GM12874 (cell line): ENCODE measurements around the gene PROSER2.

Source experiments
- CTCF ChIP-seq: IDR thresholded peaks from 2 replicates; pipeline ENCODE4 v1.5.1; 2011; ENCODE audit warnings: low read depth, mild to moderate bottlenecking, control low read depth, low read length, moderate library complexity; ENCODE audit not compliant: insufficient read depth

PROSER2 gene

GRCh38 chr10:11823122-11823988 is at the start of gene PROSER2:
PROSER2 (plus strand) TSS chr10:11823356; CDS start chr10:11852078, 28,722 bp downstream.
- no peak for TF ChIP-seq CTCF

GRCh38 chr10:11773761-11774441 is 49.3 kb upstream of the PROSER2 start:
- TF ChIP-seq CTCF, result no peak

GRCh38 chr10:11775412-11775811 is 47.7 kb upstream of the PROSER2 start:
- TF ChIP-seq CTCF, result no peak

- TF ChIP-seq CTCF, result no peak
These were observed 47.1 kb upstream of the PROSER2 start for GRCh38 chr10:11776080-11776479.

GRCh38 chr10:11781114-11781513 is 42.0 kb upstream of the PROSER2 start:
- no peak for TF ChIP-seq CTCF

- TF ChIP-seq CTCF, result peak; percentile 34; the same call in 1 of the 2 replicates
These were observed 40.2 kb upstream of the PROSER2 start for GRCh38 chr10:11782793-11783557.

- TF ChIP-seq CTCF, result no peak
These were observed 39.6 kb upstream of the PROSER2 start for GRCh38 chr10:11783558-11783865.
